A673 (cell line): Measurements from ENCODE around the gene SLC22A9. TPM values are rescaled to one million over a fixed set of nuclear protein-coding genes. Genes with fewer than 3 reads are reported as not detected.

Source experiments
- BruUV-seq: library from RNA; stranded (reverse); fragments of 400-500 nt; replicated peaks from 2 replicates; lab custom pipeline; 2021; lab: Mats Ljungman, UMichigan
- CTCF ChIA-PET: fragments of 300-600 bp; sonication (Branson Sonifier 250); formaldehyde crosslinking; loops from one replicate; lab custom pipeline; 2022; ENCODE audit warnings: antibody characterized with exemption; lab: Charles Lee
- POLR2A ChIA-PET: fragments of 300-600 bp; sonication (Branson Sonifier 250); formaldehyde crosslinking; loops from one replicate; lab custom pipeline; 2022; ENCODE audit warnings: antibody characterized with exemption; ENCODE audit not compliant: low non-redundant PET; lab: Charles Lee
- DNase-seq: peaks from one replicate; pipeline ENCODE4 v3.0.0-alpha.2; 2015; ENCODE audit warnings: low spot score
- H3K27ac ChIP-seq: fragments of 200-600 bp; sonication (generic); 2 replicates; pipeline ENCODE4 v1.5.1; 2016; ENCODE audit warnings: mixed run types, low read depth, mild to moderate bottlenecking, mixed read lengths, antibody characterized with exemption, low read length; ENCODE audit not compliant: poor library complexity, severe bottlenecking
- H3K27me3 ChIP-seq: fragments of 200-600 bp; sonication (generic); replicated peaks from 2 replicates; pipeline ENCODE4 v1.6.1; 2017; ENCODE audit warnings: mixed run types, low read depth, mild to moderate bottlenecking, mixed read lengths, antibody characterized with exemption, low read length; ENCODE audit not compliant: insufficient read depth, poor library complexity
- H3K36me3 ChIP-seq: fragments of 200-600 bp; sonication (generic); 2 replicates; pipeline ENCODE4 v1.6.1; 2016; ENCODE audit warnings: mixed run types, mild to moderate bottlenecking, mixed read lengths, antibody characterized with exemption, low read length; ENCODE audit not compliant: insufficient read depth, poor library complexity, severe bottlenecking
- H3K4me1 ChIP-seq: fragments of 200-600 bp; sonication (generic); 2 replicates; pipeline ENCODE4 v1.6.1; 2017; ENCODE audit warnings: mixed run types, mild to moderate bottlenecking, mixed read lengths, antibody characterized with exemption, low read length; ENCODE audit not compliant: insufficient read depth, poor library complexity, severe bottlenecking
- H3K4me3 ChIP-seq: fragments of 200-600 bp; sonication (generic); 2 replicates; pipeline ENCODE4 v1.5.1; 2016; ENCODE audit warnings: low read depth, mixed run types, mild to moderate bottlenecking, mixed read lengths, low read length; ENCODE audit not compliant: poor library complexity, severe bottlenecking
- H3K9me3 ChIP-seq: fragments of 200-600 bp; sonication (generic); 2 replicates; pipeline ENCODE4 v1.6.1; 2016; ENCODE audit warnings: mixed run types, low read depth, mild to moderate bottlenecking, mixed read lengths, antibody characterized with exemption, low read length; ENCODE audit not compliant: poor library complexity, severe bottlenecking
- EZH2 ChIP-seq: fragments of 200-600 bp; sonication (generic); IDR thresholded peaks from 2 replicates; pipeline ENCODE4 v1.6.1; 2017; ENCODE audit warnings: borderline replicate concordance, low read depth, mild to moderate bottlenecking, mixed read lengths, antibody characterized with exemption, low read length; ENCODE audit not compliant: poor library complexity, severe bottlenecking
- intact Hi-C: fragments of 100-400 bp; cut with micrococcal nuclease; formaldehyde crosslinking; loops from one replicate; pipeline ENCODE4 v1.10.0; 2022; ENCODE audit not compliant: unreplicated experiment
- total RNA-seq: library from RNA; stranded (reverse); gene quantifications from 2 replicates; pipeline ENCODE4 v1.2.3, GENCODE V29; 2021
- TF ChIP-seq, protein P1 (sequence below): fragments of 300-800, 200-600 bp; sonication (generic); conservative IDR thresholded peaks from 2 replicates; pipeline ENCODE4 v1.5.1; 2017; ENCODE audit warnings: low read depth, mild to moderate bottlenecking, antibody characterized with exemption, low read length, moderate library complexity, mixed read lengths

SLC22A9 gene
- total RNA-seq, 1 experiment from 2014 or later: not detected

DNA sequence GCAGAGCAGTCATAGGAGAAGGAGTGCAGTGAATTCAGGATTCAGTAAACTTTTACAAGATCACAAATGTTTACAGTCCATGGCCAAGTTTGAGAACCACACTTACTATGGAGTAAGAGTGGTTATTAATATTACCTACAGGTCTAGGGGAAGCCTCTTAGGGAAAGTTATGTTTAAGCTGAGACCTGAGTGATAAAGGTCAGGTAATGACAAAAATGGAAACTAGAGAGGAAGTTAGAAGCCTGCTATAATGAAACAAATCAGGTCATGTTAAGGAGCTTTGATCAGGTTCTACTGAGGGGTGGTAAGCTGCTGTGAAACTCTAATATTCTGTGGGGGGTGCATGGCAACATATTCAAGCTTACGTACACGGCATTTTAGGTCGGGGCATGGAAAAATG lies 32.5 kb upstream of the SLC22A9 start:
- CTCF ChIA-PET: no interaction called here
- POLR2A ChIA-PET: no interaction called here
- Histone ChIP-seq H3K4me1 (no peaks in the 10 kb centered on the region), H3K9me3 (no peaks in the 10 kb centered on the region), H3K36me3 (no peaks in the 10 kb centered on the region), H3K4me3 (no peak overlapping the region), H3K27me3 (no peaks in the 10 kb centered on the region), H3K27ac (no peak overlapping the region)
- BruUV-seq: no TSS peak
- no peak for DNase-seq
- no peak for TF ChIP-seq EZH2
- TF ChIP-seq, protein P1, sequence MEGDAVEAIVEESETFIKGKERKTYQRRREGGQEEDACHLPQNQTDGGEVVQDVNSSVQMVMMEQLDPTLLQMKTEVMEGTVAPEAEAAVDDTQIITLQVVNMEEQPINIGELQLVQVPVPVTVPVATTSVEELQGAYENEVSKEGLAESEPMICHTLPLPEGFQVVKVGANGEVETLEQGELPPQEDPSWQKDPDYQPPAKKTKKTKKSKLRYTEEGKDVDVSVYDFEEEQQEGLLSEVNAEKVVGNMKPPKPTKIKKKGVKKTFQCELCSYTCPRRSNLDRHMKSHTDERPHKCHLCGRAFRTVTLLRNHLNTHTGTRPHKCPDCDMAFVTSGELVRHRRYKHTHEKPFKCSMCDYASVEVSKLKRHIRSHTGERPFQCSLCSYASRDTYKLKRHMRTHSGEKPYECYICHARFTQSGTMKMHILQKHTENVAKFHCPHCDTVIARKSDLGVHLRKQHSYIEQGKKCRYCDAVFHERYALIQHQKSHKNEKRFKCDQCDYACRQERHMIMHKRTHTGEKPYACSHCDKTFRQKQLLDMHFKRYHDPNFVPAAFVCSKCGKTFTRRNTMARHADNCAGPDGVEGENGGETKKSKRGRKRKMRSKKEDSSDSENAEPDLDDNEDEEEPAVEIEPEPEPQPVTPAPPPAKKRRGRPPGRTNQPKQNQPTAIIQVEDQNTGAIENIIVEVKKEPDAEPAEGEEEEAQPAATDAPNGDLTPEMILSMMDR: no peak
- intact Hi-C loops: no loop called here

DNA sequence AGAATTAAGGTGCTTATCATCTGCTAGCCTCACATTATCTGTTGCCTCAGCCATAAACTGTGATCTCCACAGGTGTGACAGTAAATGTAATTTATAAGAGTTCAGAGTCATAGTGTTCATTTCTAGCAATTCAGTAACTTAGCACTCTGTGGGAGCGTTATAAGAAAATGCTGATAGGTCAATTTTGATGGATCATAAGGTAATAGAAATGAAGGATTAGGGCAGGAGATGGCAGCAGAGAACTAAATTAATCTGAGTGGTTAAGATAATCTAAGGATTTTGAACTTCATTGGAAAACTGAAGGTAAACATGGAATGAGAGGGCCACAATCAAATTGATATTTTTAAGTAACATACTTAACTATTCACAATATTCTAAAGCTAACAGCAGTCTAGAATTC lies 26.5 kb upstream of the SLC22A9 start:
- H3K4me3 ChIP-seq: no peak overlapping the region
- H3K27ac ChIP-seq: no peak overlapping the region
- CTCF ChIA-PET: no interaction called here
- DNase-seq: no peak
- H3K4me1 ChIP-seq: no peaks in the 10 kb centered on the region
- intact Hi-C loops: no loop called here
- no peaks in the 10 kb centered on the region for H3K9me3 ChIP-seq
- H3K36me3 ChIP-seq: no peaks in the 10 kb centered on the region
- no peaks in the 10 kb centered on the region for H3K27me3 ChIP-seq
- POLR2A ChIA-PET: no interaction called here
- BruUV-seq: no TSS peak
- TF ChIP-seq, protein P1: no peak
- no peak for TF ChIP-seq EZH2

DNA sequence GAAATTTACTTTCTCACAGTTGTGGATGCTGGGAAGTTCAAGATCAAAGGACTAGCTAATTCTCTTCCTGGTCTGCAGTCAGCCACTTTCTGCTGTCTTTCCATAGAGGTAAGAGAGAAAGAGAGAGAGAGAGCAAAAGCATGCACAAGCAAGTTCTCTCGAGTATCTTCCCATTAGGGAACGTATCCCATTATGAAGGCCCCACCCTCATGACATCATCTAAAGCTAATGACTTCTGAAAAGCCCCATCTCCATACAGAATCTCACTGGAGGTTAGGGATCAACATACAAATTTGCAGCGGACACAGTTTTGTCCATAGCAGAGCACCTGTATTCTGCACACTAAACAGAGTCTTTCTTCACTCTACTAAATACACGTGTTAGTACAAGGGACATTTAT lies 17.4 kb upstream of the SLC22A9 start:
- Histone ChIP-seq H3K27ac (no peak overlapping the region), H3K27me3 (peaks cover 15% of the 10 kb centered on the region), H3K4me1 (no peaks in the 10 kb centered on the region), H3K36me3 (no peaks in the 10 kb centered on the region), H3K4me3 (no peak overlapping the region), H3K9me3 (no peaks in the 10 kb centered on the region)
- no peak for TF ChIP-seq EZH2
- TF ChIP-seq, protein P1: no peak
- ChIA-PET POLR2A (no interaction called here), CTCF (no interaction called here)
- intact Hi-C loops: no loop called here
- DNase-seq: no peak
- no TSS peak for BruUV-seq
